SK-N-SH treated with all-trans-retinoic acid at 6 μM for 48 hours (cell line): ENCODE results near the gene A3GALT2.

Experiments
- ATAC-seq: fragments of 200-7000 bp; cut with Tn5 transposase; 3 replicates; pipeline ENCODE4 v1.9.1; 2020; ENCODE audit warnings: mild to moderate bottlenecking, moderate library complexity
- ARNTL ChIP-seq: fragments of 450-650 bp; formaldehyde crosslinking; IDR thresholded peaks from 2 replicates; pipeline ENCODE4 v1.5.0; 2020; ENCODE audit warnings: low read depth, mild to moderate bottlenecking, moderate library complexity, borderline replicate concordance
- BACH2 ChIP-seq: fragments of 250-450 bp; sonication (Bioruptor Pico); IDR thresholded peaks from 2 replicates; pipeline ENCODE4 v1.9.0; 2021; ENCODE audit warnings: mild to moderate bottlenecking, borderline replicate concordance
- CREB5 ChIP-seq: fragments of 250-450 bp; sonication (Bioruptor Pico); IDR thresholded peaks from 2 replicates; pipeline ENCODE4 v1.5.1; 2020; ENCODE audit warnings: low read depth, mild to moderate bottlenecking, moderate library complexity
- CSDC2 ChIP-seq: fragments of 250-450 bp; sonication (Bioruptor Pico); IDR thresholded peaks from 2 replicates; pipeline ENCODE4 v1.5.0; 2020; ENCODE audit warnings: mild to moderate bottlenecking, moderate library complexity
- CSRNP3 ChIP-seq: fragments of 250-450 bp; sonication (Bioruptor Pico); IDR thresholded peaks from 2 replicates; pipeline ENCODE4 v1.5.1; 2021; ENCODE audit warnings: mild to moderate bottlenecking, moderate library complexity
- ESRRG ChIP-seq: fragments of 250-450 bp; sonication (Bioruptor Pico); IDR thresholded peaks from 2 replicates; pipeline ENCODE4 v1.6.1; 2021; ENCODE audit warnings: mild to moderate bottlenecking
- GLIS3 ChIP-seq: fragments of 250-450 bp; sonication (Bioruptor Pico); IDR thresholded peaks from 2 replicates; pipeline ENCODE4 v1.5.0; 2020; ENCODE audit warnings: mild to moderate bottlenecking, moderate library complexity
- ISL1 ChIP-seq: fragments of 250-450 bp; sonication (Bioruptor Pico); IDR thresholded peaks from 2 replicates; pipeline ENCODE4 v2.1.2; 2022; ENCODE audit warnings: mild to moderate bottlenecking, moderate library complexity
- PATZ1 ChIP-seq: fragments of 250-450 bp; sonication (Bioruptor Pico); IDR thresholded peaks from 2 replicates; pipeline ENCODE4 v1.8.0; 2020; ENCODE audit warnings: mild to moderate bottlenecking, moderate library complexity, borderline replicate concordance
- POU6F1 ChIP-seq: fragments of 250-450 bp; sonication (Bioruptor Pico); IDR thresholded peaks from 2 replicates; pipeline ENCODE4 v1.8.0; 2021; ENCODE audit warnings: low read depth, mild to moderate bottlenecking, moderate library complexity, borderline replicate concordance
- PPARA ChIP-seq: fragments of 250-450 bp; sonication (Bioruptor Pico); IDR thresholded peaks from 2 replicates; pipeline ENCODE4 v1.5.0; 2020; ENCODE audit warnings: mild to moderate bottlenecking, borderline replicate concordance
- RARB ChIP-seq: fragments of 250-450 bp; sonication (Bioruptor Pico); IDR thresholded peaks from 2 replicates; pipeline ENCODE4 v1.8.0; 2021; ENCODE audit warnings: mild to moderate bottlenecking, moderate library complexity
- SNAI2 ChIP-seq: fragments of 250-450 bp; sonication (Bioruptor Pico); IDR thresholded peaks from 2 replicates; pipeline ENCODE4 v1.5.0; 2020; ENCODE audit warnings: mild to moderate bottlenecking, moderate library complexity
- TCF4 ChIP-seq: fragments of 250-450 bp; sonication (Bioruptor Pico); IDR thresholded peaks from 2 replicates; pipeline ENCODE4 v1.8.0; 2021; ENCODE audit warnings: mild to moderate bottlenecking, moderate library complexity, borderline replicate concordance
- TOX ChIP-seq: fragments of 250-450 bp; sonication (Bioruptor Pico); IDR thresholded peaks from 2 replicates; pipeline ENCODE4 v1.8.0; 2021; ENCODE audit warnings: mild to moderate bottlenecking, moderate library complexity, borderline replicate concordance
- TSHZ2 ChIP-seq: fragments of 250-450 bp; sonication (Bioruptor Pico); IDR thresholded peaks from 2 replicates; pipeline ENCODE4 v1.5.0; 2020; ENCODE audit warnings: mild to moderate bottlenecking, moderate library complexity
- ZFP3 ChIP-seq: fragments of 250-450 bp; sonication (Bioruptor Pico); IDR thresholded peaks from 2 replicates; pipeline ENCODE4 v1.5.0; 2020; ENCODE audit warnings: mild to moderate bottlenecking, moderate library complexity
- ZFP30 ChIP-seq: fragments of 450-650 bp; formaldehyde crosslinking; IDR thresholded peaks from 2 replicates; pipeline ENCODE4 v1.5.0; 2022; ENCODE audit warnings: mild to moderate bottlenecking, moderate library complexity
- ZNF565 ChIP-seq: fragments of 450-650 bp; formaldehyde crosslinking; conservative IDR thresholded peaks from 2 replicates; pipeline ENCODE4 v1.5.0; 2020; ENCODE audit warnings: low read depth, mild to moderate bottlenecking, moderate library complexity
- ZNF70 ChIP-seq: fragments of 450-650 bp; formaldehyde crosslinking; IDR thresholded peaks from 2 replicates; pipeline ENCODE4 v1.5.0; 2020; ENCODE audit warnings: mild to moderate bottlenecking, moderate library complexity
- ZNF8 ChIP-seq: fragments of 450-650 bp; formaldehyde crosslinking; IDR thresholded peaks from 2 replicates; pipeline ENCODE4 v1.5.0; 2020; ENCODE audit warnings: mild to moderate bottlenecking, moderate library complexity

The A3GALT2 gene

GRCh38 chr1:33326785-33327184, 5.9 kb upstream of the A3GALT2 start:
- no peak for ATAC-seq
- TF ChIP-seq ZNF565 (CRISPR knock-in tag): no peak
- no peak for TF ChIP-seq ARNTL (CRISPR knock-in tag)
- TF ChIP-seq GLIS3: no peak
- TF ChIP-seq CREB5 (CRISPR knock-in tag): no peak
- no peak for TF ChIP-seq TCF4
- no peak for TF ChIP-seq PATZ1 (CRISPR knock-in tag)
- TF ChIP-seq CSRNP3 (CRISPR knock-in tag): no peak
- TF ChIP-seq ZNF70 (CRISPR knock-in tag): no peak
- TF ChIP-seq ZFP30: no peak
- no peak for TF ChIP-seq ZFP3 (CRISPR knock-in tag)
- no peak for TF ChIP-seq PPARA
- no peak for TF ChIP-seq ISL1 (CRISPR knock-in tag)
- no peak for TF ChIP-seq RARB (CRISPR knock-in tag)
- TF ChIP-seq ESRRG (CRISPR knock-in tag): no peak
- no peak for TF ChIP-seq SNAI2 (CRISPR knock-in tag)
- TF ChIP-seq CSDC2: no peak
- TF ChIP-seq ZNF8: no peak
- TF ChIP-seq BACH2 (CRISPR knock-in tag): no peak
- TF ChIP-seq TSHZ2 (CRISPR knock-in tag): no peak
- no peak for TF ChIP-seq TOX (CRISPR knock-in tag)

- TF ChIP-seq TOX (CRISPR knock-in tag): no peak
- TF ChIP-seq PPARA: no peak
- TF ChIP-seq ZNF565 (CRISPR knock-in tag): no peak
- ATAC-seq: no peak
Measured at GRCh38 chr1:33324677-33325575, 4.0 kb upstream of the A3GALT2 start.

GRCh38 chr1:33323663-33324477, 3.0 kb upstream of the A3GALT2 start:
- no peak for ATAC-seq
- TF ChIP-seq PATZ1 (CRISPR knock-in tag): no peak
- no peak for TF ChIP-seq TOX (CRISPR knock-in tag)
- TF ChIP-seq ARNTL (CRISPR knock-in tag): no peak
- no peak for TF ChIP-seq ZNF70 (CRISPR knock-in tag)
- no peak for TF ChIP-seq ISL1 (CRISPR knock-in tag)
- TF ChIP-seq BACH2 (CRISPR knock-in tag): no peak
- TF ChIP-seq PPARA: no peak
- no peak for TF ChIP-seq SNAI2 (CRISPR knock-in tag)
- TF ChIP-seq POU6F1 (CRISPR knock-in tag): no peak
- TF ChIP-seq TSHZ2 (CRISPR knock-in tag): no peak
- no peak for TF ChIP-seq ZNF565 (CRISPR knock-in tag)
